Measurements from ENCODE around the gene PF4V1.

DNA sequence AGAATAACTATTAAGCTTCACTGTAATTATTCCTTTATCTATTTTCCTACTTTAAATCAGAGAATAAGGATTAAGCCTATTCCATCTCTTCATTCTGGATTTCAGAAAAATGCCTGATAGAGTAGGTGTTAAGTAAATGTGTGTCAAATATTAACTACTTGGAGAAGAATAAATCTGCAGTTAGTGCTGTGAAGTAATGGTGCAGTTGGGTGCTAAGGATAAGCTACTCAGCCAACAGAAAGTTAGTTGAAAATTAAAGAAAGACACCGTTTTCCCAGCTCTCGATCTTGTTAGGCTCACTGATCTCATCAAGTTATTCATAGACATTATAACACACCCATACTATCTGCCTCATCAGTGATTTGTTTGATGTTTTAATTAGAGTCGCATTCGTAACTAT is 7.1 kb downstream of the PF4V1 start:
- TF ChIP-seq, protein P1, sequence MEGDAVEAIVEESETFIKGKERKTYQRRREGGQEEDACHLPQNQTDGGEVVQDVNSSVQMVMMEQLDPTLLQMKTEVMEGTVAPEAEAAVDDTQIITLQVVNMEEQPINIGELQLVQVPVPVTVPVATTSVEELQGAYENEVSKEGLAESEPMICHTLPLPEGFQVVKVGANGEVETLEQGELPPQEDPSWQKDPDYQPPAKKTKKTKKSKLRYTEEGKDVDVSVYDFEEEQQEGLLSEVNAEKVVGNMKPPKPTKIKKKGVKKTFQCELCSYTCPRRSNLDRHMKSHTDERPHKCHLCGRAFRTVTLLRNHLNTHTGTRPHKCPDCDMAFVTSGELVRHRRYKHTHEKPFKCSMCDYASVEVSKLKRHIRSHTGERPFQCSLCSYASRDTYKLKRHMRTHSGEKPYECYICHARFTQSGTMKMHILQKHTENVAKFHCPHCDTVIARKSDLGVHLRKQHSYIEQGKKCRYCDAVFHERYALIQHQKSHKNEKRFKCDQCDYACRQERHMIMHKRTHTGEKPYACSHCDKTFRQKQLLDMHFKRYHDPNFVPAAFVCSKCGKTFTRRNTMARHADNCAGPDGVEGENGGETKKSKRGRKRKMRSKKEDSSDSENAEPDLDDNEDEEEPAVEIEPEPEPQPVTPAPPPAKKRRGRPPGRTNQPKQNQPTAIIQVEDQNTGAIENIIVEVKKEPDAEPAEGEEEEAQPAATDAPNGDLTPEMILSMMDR (IDR thresholded peaks at IDR 0.05; ENCODE audit: insufficient read depth, low read depth, low read length): no peak
- no peak for TF ChIP-seq EZH2 (IDR thresholded peaks at IDR 0.05; ENCODE audit: insufficient read depth, low read length)
